GM18951 (cell line): ENCODE measurements around the gene DHRS3.

Experiments used
- POLR2A ChIP-seq: IDR thresholded peaks from 4 replicates; pipeline ENCODE4 v1.6.1; 2011; ENCODE audit warnings: mild to moderate bottlenecking; ENCODE audit not compliant: insufficient read length, insufficient read depth; ENCODE audit errors: extremely low read depth
- in situ Hi-C: fragments of 300-500 bp; cut with MboI; formaldehyde crosslinking; loops from one replicate; pipeline ENCODE4 v1.12.0; 2022; ENCODE audit warnings: low sequenced_read_pairs, mixed read lengths, inconsistent platforms; ENCODE audit not compliant: unreplicated experiment

Gene DHRS3

DNA sequence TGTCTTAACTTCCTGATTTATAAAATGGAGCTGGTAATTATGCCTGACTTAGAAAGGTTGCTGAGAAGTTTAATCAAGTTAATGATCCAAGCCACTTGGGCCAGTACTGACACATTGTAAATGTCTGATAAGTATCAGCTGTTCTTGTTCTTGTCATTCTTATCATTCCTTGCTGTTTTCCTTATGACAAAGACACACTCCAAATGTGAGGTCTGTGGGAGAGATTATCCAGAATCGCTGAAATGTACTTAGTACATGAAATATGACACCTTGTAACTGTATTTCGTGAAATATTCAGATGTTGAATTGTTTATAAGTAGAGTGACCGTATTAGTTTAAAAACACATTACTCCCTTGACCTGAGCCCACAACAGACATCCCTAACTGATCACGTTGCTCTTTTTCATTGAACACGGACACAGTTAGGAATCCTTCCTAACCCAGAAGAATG is 32.0 kb upstream of the DHRS3 start:
- in situ Hi-C loops, result loop anchor here (25.0 kb wide), 1 partner anchor 538 kb away; no protein-coding TSS in a partner anchor
- TF ChIP-seq POLR2A, result no peak

GRCh38 chr1:12648741-12649140 is 30.7 kb upstream of the DHRS3 start:
- in situ Hi-C loops, result loop anchor here (25.0 kb wide), 1 partner anchor 536 kb away; no protein-coding TSS in a partner anchor
- TF ChIP-seq POLR2A, result no peak

DNA sequence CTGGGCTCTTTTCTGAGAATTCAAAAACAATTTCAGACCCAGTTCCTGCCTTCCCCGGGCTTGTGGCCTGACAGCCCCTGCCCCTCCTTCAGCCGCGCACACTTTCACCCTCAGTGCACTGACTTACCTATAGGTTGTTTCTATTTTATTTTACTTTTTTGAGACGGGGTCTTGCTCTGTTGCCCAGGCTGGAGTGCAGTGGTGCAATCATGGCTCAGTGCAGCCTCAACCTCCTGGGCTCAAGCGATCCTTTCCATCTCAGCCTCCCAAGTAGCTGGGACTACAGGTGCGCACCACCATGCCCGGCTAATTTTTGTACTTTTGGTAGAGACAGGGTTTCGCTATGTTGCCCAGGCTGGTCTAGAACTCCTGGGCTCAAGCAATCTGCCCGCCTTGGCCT is 27.4 kb upstream of the DHRS3 start:
- in situ Hi-C loops, result loop anchor here (25.0 kb wide), 1 partner anchor 533 kb away; no protein-coding TSS in a partner anchor

DNA sequence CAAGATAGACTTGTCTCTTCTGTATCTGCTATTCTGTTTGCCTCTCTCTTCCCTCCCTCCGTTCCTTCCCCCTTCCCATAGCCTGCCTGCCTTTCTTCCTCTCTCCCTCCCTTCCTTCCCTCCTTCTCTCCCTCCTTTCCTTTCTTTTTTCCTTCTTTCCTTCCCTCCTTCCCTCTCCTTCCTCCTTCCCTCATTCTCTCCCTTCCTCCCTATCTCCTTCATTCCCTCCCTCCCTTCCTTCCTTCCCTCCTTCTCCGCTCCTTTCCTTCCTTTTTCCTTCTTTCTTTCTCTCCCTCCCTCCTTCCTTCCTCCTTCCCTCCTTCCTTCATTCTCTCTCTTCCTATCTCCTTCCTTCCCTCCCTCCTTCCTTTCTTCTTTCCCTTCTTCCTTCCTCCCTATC is 26.8 kb upstream of the DHRS3 start:
- no peak for TF ChIP-seq POLR2A
- in situ Hi-C loops, result loop anchor here (25.0 kb wide), 1 partner anchor 533 kb away; no protein-coding TSS in a partner anchor

DNA sequence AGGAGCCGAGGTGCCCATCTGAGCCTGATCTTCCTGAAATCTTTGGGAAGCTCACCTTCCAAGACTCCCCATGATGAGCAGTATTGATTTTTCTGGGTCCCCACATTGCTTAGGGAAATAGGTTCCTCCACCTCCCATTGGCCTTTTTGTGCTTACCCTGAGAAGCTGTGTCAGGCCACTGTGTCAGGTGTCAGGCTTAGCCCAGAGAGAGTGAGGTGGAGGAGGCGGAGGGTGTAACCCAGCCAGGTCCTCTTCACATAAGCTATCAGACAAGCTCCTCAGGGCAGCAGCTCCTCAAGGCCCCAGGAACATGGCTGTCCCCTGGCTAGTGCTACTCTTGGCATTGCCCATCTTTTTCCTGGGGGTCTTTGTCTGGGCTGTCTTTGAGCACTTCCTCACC is 26.2 kb upstream of the DHRS3 start:
- in situ Hi-C loops, result loop anchor here (25.0 kb wide), 1 partner anchor 532 kb away; no protein-coding TSS in a partner anchor
- no peak for TF ChIP-seq POLR2A

- in situ Hi-C loops, result loop anchor here (25.0 kb wide), 1 partner anchor 531 kb away; no protein-coding TSS in a partner anchor
- TF ChIP-seq POLR2A, result no peak
Measured at GRCh38 chr1:12643785-12644184, 25.8 kb upstream of the DHRS3 start, which contains the start of gene AADACL4. AADACL4 (plus strand) TSS chr1:12644085; CDS start chr1:12644547, 462 bp downstream.

- no peak for TF ChIP-seq POLR2A
- in situ Hi-C loops, result loop anchor here (25.0 kb wide), 1 partner anchor 531 kb away; no protein-coding TSS in a partner anchor
Measured at GRCh38 chr1:12643079-12643478, 25.1 kb upstream of the DHRS3 start.

GRCh38 chr1:12640958-12641272 is 22.9 kb upstream of the DHRS3 start:
- TF ChIP-seq POLR2A, result no peak
- in situ Hi-C loops, result loop anchor here (25.0 kb wide), 1 partner anchor 529 kb away; no protein-coding TSS in a partner anchor

GRCh38 chr1:12640237-12640957 is 22.4 kb upstream of the DHRS3 start:
- TF ChIP-seq POLR2A, result no peak
- in situ Hi-C loops, result loop anchor here (25.0 kb wide), 1 partner anchor 528 kb away; no protein-coding TSS in a partner anchor

DNA sequence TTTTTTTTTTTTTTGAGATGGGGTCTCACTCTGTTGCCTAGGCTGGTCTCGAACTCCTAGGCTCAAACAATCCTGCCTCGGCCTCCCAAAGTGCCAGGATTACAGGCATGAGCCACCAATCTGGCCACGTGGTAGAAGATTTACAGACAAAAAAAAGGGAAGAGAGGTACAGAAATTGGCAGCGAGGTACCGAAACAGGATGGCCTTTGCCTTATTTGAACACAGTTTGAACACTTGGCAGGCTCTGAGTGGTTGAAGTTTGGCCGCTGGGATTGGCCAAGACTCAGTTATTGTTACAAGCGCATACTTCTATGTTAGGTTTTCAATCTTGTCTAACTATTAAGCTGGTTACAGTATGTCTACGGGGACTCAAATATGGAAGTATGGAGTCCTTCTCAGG is 19.7 kb upstream of the DHRS3 start:
- in situ Hi-C loops, result loop anchor here (25.0 kb wide), 1 partner anchor 525 kb away; no protein-coding TSS in a partner anchor
- no peak for TF ChIP-seq POLR2A

DNA sequence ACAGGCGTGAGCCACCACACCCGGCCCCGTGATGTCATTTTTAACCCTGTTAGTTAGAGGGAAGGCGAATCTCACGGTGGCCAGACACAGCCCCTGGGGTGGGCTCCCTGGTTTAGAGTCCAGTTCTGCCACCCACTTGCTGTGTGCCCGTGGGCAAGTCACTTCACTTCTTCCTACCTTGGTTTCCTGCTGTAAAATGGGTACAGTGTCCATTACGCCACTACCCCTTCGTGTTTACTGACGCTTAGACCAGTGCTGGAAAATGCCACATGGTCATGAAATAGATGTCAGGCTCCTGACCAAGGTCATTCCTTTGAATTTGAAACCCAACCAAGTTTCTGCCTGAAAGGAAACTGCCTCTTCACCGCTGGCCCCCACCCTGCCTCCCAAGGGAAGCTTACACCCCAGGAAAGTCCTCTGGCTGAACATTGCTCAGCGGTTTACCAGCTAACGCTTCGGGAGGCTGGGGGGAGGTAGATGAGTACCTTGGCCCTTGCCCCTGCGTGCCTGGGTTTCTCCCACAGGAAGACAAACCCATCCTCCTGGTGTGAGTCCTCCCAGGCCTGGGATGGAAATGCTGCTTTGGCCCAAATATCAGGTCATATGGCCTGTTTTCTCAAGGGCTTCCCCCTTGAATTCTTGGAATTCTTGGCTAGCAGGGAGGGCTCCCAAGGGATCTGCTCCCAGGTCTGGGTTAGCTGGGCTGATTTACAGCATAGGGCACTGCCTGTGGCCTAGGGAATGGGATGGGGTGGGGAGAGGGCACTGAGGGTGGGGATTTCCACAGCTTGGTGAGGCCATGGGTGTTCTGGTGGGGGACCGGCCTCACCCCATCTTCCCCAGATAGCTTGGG is 18.3 kb upstream of the DHRS3 start:
- no peak for TF ChIP-seq POLR2A
- in situ Hi-C loops, result loop anchor here (25.0 kb wide), 1 partner anchor 524 kb away; no protein-coding TSS in a partner anchor

- no peak for TF ChIP-seq POLR2A
- in situ Hi-C loops, result loop anchor here (25.0 kb wide), 1 partner anchor 522 kb away; no protein-coding TSS in a partner anchor
Measured at GRCh38 chr1:12634696-12635202, 16.7 kb upstream of the DHRS3 start.

- in situ Hi-C loops, result loop anchor here (25.0 kb wide), 1 partner anchor 522 kb away; no protein-coding TSS in a partner anchor
- no peak for TF ChIP-seq POLR2A
Measured at GRCh38 chr1:12634156-12634555, 16.1 kb upstream of the DHRS3 start.
